ENCODE results near the gene ELL3.
A peak's percentile ranks its signal among the peaks of the same experiment; 100 is the strongest.
"Not testable (repeated sequence)": the region's sequence is repeated elsewhere in the genome, so short reads cannot be mapped to it uniquely, and the experiment has no call there.

ELL3 gene, protein sequence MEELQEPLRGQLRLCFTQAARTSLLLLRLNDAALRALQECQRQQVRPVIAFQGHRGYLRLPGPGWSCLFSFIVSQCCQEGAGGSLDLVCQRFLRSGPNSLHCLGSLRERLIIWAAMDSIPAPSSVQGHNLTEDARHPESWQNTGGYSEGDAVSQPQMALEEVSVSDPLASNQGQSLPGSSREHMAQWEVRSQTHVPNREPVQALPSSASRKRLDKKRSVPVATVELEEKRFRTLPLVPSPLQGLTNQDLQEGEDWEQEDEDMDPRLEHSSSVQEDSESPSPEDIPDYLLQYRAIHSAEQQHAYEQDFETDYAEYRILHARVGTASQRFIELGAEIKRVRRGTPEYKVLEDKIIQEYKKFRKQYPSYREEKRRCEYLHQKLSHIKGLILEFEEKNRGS

DNA sequence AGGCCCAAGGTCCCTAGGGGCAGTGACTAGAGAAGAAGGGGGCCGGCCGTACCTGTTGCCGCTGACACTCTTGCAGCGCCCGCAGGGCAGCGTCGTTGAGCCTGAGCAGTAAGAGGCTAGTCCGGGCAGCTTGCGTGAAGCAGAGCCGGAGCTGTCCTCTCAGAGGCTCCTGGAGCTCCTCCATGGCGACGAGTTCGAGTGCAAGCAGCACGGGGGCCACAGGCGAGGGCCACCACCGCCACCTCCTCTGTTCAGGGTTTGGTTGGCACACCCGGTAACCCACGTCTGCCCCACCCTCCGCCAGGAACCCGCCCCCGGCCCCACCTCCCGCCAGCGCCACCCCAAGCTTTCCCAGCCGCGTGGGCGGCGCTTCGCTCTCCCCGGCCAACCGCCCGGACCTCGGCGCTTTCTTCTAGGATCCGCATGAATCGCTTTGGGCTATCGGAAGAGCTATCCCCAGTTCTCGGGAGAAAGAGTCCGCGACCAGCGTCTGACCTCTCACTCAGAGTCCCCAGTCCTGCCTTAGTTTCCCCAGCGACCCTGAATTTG is at the start of gene ELL3:
Gene ELL3, minus strand, starts transcription at position 249 of the 549 bp plus-strand sequence. Its CDS starts 65 bp downstream, at position 184.
- peak; percentile 52 to 65 (median 64) for DNase-seq (ENCODE audit: low read depth in 2 of 3, low spot score in 2 of 3)

DNA sequence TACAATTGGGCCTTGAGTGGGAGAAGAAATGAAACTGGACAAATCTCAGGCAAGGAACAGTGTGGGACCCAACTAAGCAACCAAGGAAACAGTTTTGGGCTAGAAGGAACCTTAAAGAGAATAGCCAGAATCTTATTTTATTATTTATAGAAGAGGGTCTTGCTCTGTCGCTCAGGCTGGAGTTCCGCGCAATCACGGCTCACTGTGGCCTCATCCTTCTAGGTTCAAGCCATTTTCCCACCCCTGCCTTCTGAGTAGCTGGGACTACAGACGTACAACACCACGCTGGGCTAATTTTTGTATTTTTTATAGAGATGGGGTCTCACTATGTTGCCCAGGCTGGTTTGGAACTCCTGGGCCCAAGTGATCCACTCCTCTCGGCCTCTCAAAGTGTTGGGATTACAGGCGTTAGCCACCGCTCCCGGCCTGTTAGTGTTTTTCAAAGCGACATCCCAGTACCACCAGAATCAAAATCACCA is 49.3 kb upstream of the ELL3 start:
- DNase-seq (ENCODE audit: low read depth in 2 of 3, low spot score in 2 of 3) = no peak

DNA sequence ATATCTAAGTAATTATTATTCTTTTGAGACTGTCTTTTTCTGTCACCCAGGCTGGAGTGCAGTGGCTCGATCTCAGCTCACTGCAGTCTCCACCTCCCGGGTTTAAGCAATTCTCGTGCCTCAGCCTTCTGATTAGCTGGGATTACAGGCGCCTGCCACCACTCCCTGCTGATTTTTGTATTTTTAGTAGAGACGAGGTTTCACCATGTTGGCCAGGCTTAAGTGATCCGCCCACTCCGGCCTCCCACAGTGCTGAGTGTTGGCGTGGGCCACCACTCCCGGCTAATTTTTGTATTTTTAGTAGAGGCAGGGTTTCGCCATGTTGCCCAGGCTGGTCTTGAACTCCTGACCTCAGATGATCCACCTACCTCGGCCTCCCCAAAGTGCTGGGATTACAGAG is 48.5 kb upstream of the ELL3 start:
- not testable (repeated sequence) for DNase-seq (ENCODE audit: low read depth in 2 of 3, low spot score in 2 of 3)

DNA sequence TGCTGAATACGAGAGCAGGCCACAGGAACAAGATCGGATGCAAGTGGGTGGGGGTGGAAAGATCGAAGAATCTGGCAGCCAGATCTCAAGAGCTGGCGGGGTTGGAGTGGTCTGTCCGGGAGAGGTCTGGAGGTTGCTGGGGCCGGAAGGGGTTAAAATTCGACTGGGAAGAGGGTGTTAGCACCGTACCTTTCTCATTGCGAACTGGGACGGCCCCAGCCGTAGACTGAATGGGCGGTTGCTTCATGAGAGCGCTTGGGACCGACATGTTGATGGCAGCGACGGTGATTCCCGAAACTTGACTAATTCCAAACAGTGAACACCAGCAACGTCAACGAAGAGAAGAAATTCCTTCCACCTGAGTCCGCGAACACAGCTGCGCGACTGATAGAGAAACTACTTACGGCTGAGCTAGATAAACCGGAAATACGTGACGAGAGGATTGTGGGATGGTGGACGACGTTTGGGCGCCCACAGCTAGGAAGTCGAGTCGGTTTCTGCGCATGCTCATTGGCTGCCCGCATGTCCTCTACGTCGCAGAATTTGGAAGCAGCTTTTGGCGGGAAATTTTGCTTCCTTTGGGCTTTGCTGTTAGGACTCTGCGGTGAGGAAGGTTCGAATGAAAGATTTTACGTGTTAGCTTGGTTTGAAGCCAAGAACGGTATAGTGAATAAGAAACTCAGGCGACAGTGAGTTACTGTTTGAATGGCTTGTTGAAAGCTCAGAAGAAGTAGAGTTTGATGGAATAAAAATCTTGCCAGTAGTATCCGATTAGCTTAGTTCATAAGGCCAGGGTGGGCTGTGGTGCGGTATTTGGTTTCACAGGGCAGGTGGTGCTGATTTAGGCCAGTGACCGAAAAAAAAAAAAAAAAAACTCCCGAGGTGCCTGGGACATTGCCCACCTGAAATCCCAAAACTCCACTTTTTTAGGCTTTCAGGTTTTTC is 47.8 kb upstream of the ELL3 start, which contains the start of gene MFAP1:
Gene MFAP1, minus strand, starts transcription at position 389 of the 945 bp plus-strand sequence. Its CDS starts 121 bp downstream, at position 268.
- peak; percentile 50 to 82 (median 80) for DNase-seq (ENCODE audit: low read depth in 2 of 3, low spot score in 2 of 3)

DNA sequence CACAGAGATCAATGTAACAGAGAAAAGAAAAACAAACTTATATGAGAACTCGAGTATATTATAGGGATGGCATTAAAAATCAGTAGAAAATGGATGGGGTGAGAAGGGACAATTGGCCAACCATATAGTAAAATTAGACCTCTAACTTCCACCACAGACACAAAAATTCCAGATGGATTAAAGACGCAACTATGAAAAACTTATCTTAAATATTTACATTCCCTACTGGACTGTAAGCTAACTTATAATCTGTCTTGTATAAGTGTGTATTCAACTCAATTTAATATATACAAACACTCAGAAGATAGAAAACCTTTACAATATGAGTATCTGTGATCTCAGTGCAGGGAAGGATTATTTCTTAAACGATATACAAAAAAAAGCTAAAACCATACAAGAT is 44.7 kb upstream of the ELL3 start:
- DNase-seq (ENCODE audit: low read depth in 2 of 3, low spot score in 2 of 3) = no peak

DNA sequence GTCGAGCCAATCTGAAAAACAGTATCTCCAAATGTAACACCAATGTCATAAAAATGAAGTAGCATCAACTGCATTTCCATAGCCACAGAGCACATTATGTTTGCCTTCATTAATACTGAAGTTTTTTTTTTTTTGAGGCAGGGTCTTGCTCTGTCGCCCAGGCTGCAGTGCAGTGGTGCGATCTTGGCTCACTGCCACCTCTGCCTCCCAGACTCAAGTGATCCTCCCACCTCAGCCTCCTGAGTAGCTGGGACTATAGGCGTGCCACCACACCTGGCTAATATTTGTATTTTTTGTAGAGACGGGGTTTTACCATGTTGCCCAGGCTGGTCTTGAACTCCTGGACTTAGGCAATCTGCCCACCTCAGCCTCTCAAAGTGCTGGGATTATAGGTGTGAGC is 38.3 kb upstream of the ELL3 start:
- DNase-seq (ENCODE audit: low read depth in 2 of 3, low spot score in 2 of 3) = not testable (repeated sequence)

DNA sequence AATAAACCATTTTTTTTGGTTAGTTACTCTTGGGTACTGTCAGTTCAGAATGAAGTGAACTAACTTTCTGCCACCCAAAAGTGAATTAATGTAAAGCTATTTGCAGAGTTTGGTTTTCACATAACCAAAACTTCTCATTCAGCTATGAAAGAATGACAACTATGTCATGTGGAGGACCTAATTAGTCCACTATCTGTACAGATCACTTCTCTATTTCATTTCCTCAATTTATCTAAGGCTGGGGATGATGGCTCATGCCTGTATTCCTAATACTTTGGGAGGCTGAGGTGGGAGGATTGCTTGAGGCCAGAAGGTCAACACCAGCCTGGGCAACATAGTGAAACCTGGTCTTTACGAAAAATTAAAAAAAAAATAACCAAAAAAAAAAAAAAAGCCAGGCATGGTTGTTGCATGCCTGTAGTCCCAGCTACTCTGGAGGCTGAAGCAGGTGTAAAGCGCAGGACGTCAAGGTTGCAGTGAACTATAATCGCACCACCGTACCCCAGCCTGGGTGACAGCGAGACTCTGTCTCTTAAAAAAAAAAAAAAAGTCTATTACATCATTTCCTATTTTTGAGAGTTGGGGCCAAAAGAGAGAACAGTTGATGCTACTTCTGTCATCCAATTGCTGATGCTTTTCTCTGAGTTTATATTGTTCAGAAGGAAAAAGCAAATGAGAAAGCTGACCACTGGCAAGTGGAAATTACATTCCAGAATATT is 32.4 kb upstream of the ELL3 start:
- DNase-seq (ENCODE audit: low read depth in 2 of 3, low spot score in 2 of 3) = no peak

DNA sequence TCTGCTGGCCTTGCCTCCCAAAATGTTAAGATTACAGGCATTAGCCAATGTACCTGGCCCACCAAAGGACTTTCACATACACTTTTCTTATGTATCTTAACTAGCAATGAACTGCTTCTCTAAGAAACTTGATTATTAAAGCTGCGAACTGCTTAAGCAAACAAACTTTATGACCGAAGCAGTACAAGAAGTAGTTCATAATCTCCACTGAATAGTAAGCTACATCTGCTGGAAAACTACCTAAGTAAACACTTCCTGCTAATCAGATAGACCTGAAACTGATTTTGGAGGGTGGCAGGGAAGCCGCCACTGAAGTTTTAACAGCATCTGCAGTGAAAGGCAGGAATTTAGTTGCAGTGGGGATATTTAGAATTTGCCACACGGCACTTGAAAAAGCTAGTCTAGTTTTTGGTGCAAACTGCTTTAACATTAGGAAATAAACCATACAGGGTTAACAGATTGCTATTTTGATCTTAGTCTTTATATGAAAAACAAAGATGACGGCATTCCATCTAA is 31.7 kb upstream of the ELL3 start:
- no peak for DNase-seq (ENCODE audit: low read depth in 2 of 3, low spot score in 2 of 3)

DNA sequence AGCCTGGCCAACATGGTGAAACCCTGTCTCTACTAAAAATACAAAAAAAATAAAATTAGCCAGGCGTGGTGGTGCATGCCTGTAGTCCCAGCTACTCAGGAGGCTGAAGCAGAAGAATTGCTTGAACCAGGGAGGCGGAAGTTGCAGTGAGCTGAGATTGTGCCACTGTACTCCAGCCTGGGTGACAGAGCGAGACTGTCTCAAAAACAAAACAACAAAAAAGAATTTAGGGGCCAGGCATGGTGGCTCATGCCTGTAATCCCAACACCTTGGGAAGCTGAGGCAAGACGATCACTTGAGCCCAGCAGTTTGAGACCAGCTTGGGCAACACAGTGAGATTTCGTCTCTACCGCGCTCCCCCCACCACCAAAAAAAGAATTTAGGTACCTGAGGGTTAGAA is 25.9 kb upstream of the ELL3 start:
- not testable (repeated sequence) for DNase-seq (ENCODE audit: low read depth in 2 of 3, low spot score in 2 of 3)

DNA sequence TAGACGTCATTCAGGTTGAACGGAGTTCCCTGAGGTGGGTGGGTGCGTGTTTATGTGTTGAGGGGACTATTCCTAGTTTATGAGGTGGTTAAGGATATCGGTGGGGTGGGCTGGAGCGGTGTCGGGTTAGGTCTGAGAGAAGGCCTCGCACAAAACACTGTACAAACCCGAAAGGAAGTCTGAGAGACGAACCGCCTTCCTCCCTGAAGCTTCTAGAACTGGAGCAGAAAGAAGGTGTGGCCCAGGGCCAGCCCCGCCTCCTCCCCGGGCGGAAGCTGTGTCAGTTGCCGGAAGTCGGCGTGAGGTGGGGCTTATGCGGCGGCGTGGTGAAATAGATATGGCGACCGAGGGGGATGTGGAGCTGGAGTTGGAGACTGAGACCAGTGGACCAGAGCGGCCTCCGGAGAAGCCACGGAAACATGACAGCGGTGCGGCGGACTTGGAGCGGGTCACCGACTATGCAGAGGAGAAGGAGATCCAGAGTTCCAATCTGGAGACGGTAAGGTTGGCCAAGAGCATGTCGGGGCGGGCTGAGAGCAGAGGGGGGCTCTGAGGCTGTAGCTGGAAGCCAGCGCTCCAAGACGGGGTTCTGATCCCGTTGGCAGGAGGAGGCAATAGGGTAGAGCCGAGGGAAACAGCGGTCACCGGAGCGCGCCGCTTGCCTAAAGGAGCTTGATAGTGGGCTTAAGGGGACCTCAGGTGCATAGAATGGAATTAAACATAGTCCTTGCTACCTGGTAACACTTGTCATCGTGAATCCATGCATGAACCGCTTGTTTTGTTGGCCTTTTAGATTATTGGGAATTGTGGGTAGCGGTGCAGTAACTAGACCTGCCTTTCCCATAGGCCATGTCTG is 23.7 kb upstream of the ELL3 start, which contains the start of gene HYPK:
Gene HYPK, plus strand, starts transcription at position 314 of the 856 bp plus-strand sequence. Its CDS starts 24 bp downstream, at position 338.
- peak; percentile 67 to 78 (median 74) for DNase-seq (ENCODE audit: low read depth in 2 of 3, low spot score in 2 of 3)

DNA sequence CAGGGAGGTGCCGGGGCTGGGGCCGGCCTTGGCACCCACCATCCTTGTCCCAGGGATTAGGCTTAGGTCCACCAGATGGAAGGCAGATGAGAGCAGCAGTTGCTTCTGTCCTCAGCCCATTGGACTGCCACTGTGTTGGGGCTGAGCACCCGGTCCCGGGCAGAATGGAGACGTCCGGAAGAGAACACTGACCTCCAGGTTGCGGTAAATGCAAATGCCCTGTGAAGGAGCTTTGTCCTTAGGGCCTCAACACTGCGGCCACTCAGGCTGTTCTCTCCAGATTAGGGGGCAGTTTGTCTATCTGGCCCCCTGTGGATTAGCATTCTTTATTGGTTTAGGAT is 23.1 kb upstream of the ELL3 start, which contains the start of gene SERINC4:
Gene SERINC4, minus strand, starts transcription at position 276 of the 341 bp plus-strand sequence. Its CDS starts 234 bp downstream, at position 42.
- DNase-seq (ENCODE audit: low read depth in 2 of 3, low spot score in 2 of 3) = no peak

DNA sequence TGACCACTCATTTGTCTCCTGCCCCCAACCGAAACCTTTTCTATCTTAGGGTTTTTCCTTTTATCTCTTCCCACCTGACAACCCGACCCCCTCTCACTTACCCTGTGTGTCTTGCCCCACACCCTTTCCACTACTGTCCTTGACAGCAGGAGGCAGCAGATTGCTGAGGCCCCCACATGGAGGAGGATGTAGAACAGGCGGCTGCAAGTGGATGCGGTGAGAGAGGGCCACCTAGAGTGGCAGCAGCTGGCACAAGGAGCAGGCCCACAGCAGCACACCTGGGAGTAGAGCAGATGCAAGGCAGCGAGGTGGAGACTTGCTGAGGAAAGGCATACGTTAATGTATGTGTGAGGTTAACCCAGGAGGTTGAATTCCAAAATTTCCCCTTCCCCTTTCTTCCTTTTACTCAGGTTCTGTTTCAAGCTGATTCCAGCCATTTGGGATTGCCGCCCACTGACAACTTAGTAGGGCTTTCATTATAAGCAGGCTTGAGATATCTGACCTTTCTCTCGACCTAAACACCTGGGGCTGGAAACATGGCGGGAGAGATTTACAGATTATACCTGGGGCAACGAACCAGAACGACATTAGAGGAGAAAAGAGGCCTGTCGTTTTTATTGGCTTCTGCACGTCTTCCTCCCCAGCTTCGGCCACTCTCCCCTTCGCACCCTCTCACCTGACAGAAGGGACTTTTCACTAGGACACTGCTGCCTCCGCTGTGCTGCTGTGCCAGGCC is 22.6 kb upstream of the ELL3 start:
- no peak for DNase-seq (ENCODE audit: low read depth in 2 of 3, low spot score in 2 of 3)

DNA sequence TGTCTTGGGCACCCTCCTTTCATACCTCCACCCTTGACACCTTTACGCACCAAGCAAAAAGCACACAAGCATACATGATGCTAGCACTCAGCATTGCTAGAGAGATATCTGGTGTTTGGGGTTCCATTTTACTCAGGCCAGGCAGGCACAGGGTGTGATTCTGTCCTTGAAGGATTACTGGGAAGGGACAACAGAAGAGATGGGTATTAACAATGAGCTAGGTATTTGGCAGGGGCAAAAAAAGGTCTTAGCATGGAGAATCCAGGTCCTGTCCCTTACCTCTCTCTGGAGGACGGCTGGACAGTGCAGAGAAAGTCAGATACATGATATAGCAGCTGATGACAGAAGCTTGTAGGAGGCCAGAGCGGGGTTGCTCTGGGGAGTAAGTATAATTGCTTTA is 19.8 kb upstream of the ELL3 start:
- no peak for DNase-seq (ENCODE audit: low read depth in 2 of 3, low spot score in 2 of 3)

DNA sequence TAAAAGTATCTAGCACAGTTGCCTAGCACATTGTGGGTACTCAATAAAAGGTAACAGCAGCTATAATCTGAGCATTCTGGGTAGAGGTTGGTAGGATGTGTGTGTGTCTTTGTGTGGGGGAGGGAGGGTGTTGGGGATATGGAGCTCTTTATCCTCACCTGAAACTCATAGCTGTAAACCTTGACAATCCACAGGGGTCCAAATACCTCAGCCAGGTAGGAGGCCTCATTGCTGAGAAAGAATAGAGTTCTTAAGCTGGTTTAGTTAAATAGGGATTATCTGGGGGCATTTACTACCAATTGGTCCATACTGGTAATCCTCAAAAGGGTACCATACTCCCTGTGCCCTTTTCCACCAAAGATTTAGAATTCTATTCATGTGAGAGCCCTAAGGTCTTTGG is 19.2 kb upstream of the ELL3 start:
- no peak for DNase-seq (ENCODE audit: low read depth in 2 of 3, low spot score in 2 of 3)

DNA sequence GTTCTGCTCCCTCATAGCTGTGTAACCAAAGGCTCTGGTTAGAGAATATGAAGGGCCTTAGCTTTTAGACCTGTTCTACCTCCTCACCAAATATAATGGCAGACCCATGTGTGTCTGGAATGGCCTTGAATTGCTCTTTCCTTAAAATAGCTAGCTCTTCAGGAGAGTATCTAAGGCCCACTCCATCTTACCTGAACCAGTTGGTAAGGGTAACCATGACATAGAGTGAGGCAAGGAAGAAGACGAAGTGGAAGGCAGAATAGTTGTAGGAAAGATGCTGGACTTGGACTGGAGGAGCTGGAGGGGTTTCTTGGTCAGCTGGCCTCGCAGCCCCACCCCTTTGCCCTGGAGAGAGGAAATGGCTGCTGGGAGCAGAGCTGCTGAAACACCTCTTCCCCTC is 18.4 kb upstream of the ELL3 start:
- DNase-seq (ENCODE audit: low read depth in 2 of 3, low spot score in 2 of 3) = no peak

DNA sequence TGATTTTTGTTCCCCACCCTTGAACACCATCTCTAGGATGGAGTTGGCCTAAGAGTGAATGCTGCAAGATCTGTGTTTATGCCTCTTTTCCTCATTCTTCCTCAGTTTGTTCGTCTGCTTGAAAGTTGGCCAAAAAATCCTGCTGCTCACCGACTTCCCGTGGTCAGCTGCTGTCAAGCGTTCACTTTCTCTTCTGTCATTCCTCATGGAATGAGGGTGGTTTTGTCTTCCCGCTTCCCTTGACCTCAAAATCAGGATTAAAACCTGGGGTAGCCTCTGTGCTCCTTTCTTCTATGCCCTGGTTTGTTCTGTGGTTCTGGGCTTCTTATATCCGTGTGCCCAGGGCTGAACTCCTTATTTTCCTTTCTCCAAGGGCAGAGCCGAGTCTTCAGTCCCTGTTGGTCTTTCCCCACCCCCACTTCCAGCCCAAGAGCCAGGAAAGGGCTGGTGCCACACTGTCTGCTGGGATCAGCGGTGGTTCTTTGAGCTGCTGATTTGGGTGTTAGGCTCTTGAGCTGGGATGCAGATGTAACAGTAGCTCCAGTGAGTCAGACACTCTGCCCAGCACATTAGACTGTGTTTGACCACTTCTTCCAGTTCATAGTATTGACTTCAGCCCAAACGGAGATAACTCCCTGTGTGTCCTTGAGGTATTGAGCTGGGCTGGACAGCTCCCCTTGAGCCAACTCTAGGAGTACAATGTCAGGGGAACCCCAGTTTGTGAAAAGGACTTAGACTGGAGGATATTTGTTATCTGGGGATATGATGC is 17.7 kb upstream of the ELL3 start:
- DNase-seq (ENCODE audit: low read depth in 2 of 3, low spot score in 2 of 3) = no peak

DNA sequence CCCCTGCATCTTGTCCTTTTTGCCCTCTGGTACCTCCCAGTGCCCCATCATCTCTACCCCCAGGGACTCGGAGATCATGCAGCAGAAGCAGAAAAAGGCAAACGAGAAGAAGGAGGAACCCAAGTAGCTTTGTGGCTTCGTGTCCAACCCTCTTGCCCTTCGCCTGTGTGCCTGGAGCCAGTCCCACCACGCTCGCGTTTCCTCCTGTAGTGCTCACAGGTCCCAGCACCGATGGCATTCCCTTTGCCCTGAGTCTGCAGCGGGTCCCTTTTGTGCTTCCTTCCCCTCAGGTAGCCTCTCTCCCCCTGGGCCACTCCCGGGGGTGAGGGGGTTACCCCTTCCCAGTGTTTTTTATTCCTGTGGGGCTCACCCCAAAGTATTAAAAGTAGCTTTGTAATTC is 16.9 kb upstream of the ELL3 start:
- no peak for DNase-seq (ENCODE audit: low read depth in 2 of 3, low spot score in 2 of 3)
